ENCODE measurements around the gene FRZB.

DNA sequence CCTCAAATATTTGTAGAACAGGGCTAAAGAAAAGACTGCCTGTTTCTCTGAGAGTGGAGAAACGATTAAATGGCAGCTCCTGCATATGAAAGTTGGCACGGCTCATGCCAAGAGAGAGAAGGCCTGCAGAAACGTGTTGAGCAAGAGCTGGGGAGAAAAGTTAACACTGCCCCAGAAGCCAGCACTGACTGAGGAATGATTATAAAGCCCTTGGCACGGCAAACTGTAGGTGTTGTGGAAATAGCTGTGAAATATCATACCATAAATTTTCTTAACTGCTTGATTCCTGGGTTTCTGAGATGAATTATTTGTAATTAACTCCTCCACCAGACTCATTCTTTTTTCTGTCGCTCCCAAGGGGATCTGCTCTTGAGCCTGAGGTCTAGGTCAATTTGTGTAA lies 4.3 kb downstream of the FRZB start:
- no peak for TF ChIP-seq YY1 (IDR thresholded peaks at IDR 0.05; ENCODE audit: insufficient read depth, insufficient read length)
- no peak for TF ChIP-seq ZNF274 (IDR thresholded peaks at IDR 0.05; ENCODE audit: low read depth, low read length)

Measured in NT2/D1 (cell line).